HG03460 (cell line): ENCODE data around the gene MRPS11.
"Not testable (repeated sequence)": the region's sequence is repeated elsewhere in the genome, so short reads cannot be mapped to it uniquely, and the experiment has no call there.

Experiments
- ATAC-seq: cut with Tn5 transposase; IDR thresholded peaks from one replicate; pipeline ENCODE4 v1.9.1; 2021; ENCODE audit not compliant: unreplicated experiment

The MRPS11 gene

DNA sequence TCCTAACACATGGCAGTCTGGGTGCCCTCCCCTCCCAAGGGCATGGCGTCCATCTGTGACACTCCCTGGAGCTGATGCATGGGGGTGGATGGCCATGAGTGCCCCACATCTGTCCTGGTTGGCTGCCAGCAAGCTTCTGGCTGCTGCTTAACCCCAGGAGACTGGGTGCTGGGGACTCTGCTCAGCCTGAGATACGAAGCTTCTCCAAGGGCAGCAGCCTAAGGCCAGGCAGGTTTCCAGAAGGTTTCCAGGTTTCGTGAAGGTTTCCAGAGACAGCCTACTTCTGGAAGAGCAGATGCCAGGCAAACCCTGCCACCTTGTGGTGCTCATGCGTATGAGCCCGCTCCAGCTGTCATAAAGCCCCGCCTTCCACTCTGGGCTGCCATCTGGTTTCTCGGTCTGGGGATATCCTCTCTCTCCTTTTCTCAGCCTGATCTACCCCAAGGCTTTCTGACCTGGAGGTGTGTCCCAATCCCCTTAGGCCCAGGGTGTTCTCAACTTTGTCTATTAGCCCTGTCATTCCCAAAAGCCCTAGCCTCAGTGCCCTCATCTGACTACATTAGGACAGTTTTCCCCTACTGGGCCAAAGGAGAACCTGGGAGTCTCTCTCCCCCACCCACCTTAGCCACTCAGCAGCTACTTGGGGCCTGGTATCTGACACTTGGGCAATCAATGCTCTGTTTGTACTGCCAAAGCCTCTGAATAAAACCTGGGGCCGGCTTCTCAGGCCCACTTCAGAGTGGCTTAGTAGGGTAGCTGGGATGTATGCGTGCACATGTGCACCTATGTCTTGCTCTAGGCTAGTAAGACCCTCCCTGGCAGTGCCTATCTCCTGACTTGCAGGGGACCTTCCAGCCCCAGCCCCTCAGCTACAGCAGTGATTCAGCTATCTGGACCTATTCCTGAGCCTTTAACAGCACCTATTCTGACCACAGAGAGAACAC lies 12.4 kb upstream of the MRPS11 start:
- ATAC-seq, result peak; percentile 77

DNA sequence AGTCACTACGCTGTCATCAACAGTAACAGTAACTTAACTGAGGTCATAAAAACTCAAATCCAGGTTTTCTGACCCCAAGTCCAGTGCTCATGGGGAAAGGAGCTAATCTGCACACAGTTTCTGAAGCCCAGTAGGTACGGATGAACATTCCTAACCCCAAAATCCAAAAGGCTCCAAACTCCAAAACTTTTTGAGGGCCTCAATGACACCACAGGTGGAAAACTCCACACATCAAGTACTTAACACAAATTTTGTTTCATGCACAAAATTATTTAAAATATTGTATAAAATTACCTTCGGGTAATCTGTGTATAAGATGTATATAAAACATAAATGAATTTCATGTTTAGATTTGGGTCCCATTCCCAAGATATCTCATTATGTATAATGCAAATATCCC lies 10.8 kb upstream of the MRPS11 start:
- no peak for ATAC-seq

DNA sequence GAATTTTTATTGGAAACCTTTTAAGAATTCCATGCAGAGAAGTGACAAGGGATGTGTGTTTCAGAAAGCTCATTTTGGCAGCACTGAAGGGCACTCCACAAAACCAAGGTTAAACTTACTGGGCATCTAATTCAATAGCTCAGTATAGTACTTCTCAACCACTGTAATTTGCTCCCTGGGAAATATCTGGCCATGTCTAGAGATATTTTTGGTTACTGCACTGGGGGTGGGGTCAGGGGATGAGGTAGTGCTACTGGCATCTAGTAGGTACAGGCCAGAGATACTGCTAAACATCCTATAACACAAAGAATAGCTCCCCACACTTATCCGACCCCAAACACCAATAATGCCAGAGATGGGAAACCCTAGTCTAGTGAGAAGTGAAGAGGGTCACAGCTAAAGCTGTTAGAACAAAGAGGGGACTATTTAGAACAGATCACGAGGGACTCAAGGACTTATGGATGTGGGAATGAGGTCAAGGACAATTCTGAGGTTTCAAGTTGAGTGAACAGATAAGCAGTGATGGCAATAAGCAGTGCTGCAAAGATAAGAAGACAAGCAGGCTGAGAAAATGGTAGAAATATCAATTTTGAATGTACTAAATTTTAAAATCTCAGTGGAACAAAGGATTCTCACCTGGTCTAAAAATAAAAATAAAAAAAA lies 3.5 kb upstream of the MRPS11 start:
- no peak for ATAC-seq

DNA sequence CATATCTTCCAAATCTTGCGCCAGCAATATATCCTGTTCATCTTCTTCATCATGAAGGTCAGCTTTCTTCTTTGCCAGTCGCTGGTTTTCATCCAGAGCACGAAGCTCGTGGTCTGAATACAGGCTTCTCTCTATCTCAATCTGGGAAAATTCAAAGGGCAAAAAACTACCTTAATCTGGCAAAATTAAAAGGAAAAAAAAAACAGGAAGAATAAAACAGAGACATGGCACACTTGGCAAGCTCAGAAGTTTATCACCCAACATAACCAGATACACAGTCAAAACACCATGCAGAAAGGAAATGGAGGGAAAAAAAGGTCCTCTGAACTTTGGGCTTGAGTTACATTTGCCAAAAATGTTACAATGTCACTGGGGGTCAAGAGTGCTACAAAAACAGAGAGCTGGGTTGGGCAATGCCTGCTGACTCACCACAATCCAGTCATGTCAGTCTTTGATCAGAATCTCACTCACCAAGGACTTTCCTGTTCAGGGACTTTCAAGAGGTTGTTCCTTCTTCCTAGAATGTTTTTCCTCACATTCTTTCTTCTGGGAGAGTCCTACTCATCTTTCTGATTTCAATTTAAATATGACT lies 1.8 kb upstream of the MRPS11 start:
- no peak for ATAC-seq

DNA sequence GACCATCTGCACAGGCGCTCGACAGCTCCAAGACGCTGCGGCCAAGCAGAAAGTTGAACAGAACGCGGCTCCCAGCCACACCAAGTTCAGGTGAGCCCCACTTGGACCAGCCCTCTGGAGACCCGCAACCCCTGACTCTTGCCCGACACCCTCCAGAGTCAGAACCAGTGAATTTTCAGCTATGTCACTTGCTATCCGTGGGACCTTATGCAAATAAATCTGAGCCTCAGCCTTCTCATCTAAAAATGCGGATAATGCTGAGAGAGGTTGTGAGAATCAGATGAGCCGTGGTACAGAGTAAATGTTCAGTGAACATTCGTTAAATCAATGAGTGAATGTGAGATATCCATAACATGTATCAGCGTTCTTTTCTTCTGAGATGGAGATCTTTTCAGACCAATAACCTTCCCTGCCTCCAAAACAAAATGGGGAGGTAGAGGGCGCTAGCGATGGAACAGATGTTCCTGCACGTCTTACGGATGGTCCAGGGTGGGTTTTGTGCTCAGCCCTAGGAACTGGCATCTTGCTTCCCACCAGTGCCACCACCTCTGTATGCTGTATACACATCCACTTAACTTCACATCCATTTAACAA lies 524 bp downstream of the MRPS11 start:
- ATAC-seq, result no peak

DNA sequence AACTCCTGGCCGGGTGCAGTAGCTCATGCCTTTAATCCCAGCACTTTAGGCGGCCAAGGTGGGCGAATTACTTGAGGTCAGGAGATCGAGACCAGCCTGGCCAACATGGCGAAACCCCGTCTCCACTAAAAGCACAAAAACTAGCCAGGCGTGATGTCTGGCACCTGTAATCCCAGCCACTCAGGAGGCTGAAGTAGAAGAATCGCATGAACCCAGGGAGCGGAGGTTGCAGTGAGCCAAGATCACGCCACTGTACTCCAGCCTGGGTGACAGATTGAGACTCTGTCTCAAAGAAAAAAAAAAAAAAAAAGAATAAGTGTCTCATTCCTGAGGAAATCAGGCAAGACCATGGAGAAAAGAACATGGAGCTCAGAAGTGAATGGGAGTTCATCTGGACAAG lies 1.2 kb downstream of the MRPS11 start:
- ATAC-seq, result not testable (repeated sequence)

DNA sequence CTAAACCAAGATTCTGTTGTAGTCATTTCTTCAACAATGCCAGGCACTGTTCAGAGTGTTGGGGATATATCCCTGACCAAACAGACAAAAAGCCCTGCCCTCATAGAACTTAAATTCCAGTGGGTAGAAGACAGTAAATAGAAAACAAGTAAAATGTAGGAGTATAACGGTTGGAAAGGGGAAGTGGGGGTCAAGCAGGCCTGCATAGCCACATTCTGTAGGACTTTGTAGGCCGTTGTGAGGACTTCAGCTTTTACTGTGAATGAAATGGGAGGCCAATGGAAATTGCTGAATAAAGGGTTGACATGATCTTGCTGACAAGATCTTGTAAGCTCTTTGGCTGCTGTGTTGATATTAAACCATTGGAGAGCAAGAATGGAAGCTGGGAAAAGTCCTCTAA lies 1.8 kb downstream of the MRPS11 start:
- no peak for ATAC-seq

DNA sequence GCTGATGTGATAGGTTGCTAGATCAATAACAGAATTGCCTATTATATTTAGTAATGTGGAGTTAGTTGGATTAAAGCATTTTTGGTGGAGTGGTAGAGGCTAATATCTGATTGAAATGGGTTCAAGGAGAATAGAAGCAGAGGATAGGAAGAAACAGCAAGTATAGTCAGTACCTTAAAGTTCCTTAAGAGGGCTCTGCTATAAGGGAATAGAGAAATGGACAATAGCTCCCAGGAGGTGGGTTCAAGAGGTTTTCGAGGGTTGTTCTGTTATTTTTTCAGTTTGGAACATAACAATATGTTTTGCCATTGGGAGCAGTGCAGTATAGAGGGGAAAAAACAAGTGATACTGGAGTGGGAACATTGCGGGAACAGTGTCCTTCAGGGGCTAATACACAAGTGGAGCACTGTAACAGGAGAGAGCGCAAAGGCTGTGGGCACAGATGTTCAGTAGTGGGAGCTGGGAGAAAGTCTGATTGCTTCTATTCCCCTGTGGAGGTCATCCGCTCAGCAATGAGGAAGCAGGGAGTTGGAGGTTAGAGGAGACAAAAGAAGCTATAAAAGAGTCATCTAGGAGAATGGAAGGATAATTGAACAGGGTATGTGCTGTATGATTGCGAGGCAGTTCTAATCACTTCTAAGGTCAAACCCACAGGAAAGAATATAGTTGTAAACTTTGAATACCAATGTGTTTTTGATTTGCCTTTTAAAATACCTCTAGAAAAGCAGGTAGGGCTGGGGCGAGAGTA lies 3.3 kb downstream of the MRPS11 start:
- no peak for ATAC-seq

DNA sequence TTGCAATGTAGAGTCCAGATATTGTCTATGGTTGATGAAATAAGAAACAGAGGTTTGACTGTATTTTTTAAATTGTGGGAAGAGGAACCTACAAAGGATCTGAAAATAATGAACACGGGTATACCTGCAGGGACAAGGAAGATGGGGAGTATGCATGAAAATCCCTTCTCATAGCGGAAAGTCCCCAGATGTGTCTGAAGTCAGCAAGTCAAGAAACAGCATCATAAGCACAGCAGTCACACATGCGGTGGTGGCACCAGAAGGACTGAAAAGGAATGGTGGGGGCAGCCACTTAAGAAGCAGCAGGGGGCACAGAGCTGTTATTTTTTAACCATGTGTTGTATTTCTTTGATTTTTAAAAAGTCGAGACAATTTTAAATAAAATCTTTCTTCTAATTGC lies 4.7 kb downstream of the MRPS11 start:
- ATAC-seq, result no peak

DNA sequence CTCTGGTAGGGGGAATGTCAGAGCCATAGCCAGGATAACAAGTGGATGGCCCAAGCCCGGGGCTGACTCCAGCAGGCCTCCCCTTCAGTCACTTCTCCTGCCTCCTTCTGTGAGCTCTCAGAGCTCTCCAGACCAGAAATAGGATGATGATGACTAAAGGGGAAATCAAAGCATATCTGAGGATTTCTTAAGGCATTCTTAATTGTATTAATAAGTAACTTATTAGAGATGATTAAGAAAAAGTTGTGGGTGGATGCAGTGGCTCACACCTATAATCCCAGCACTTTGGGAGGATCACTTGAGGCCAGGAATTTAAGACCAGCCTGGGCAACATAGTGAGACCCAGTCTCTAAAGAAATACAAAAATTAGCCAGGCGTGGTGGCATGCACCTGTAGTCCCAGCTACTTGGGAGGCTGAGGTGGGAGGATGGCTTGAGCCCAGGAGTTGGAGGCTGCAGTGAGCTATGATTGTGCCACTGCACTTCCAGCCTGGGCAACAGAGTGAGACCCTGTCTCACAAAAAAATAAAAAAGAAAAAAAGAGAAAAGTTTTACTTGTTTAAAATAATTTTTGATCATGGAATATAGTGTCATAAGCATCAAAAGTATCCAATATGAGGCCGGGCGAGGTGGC lies 6.3 kb downstream of the MRPS11 start:
- ATAC-seq, result not testable (repeated sequence)

DNA sequence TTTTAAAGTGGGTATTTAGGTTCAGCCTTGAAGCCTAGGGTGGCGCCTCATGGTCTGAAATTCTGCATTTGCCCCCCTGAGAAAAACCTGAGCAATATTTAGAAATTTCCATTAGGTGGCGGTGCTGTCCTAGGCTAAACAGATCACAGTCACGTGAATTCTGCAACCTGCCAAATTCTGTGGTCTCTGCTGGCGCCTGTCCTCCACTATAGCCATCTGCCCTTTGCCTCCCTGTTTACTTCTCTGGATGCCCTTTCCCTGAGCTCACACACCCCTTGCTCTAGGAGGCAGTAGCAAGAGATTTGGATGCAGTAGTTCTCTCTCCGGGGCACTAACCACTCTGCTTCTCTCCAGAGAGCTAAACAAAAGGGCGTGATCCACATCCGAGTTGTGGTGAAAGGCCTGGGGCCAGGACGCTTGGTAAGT lies 9.1 kb downstream of the MRPS11 start:
- ATAC-seq, result no peak

DNA sequence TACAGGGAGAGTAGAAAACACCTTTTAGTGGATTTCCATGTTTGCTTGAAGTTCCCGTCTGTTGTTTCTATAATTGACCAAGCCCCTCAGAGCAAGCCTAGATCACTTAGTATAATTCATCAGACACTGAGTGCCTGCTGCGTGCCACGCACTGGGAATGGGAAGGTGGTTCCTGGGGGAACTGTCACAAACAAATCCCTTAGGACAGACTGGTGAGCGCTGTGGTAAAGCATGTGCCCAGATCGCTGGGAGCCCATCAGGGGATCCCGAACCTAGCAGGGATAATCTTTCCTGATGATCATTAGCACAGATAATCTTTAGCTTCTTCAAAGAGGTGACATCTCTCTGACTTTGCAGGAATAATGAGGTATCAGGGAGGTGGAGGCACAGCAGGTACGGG lies 9.6 kb downstream of the MRPS11 start:
- no peak for ATAC-seq

DNA sequence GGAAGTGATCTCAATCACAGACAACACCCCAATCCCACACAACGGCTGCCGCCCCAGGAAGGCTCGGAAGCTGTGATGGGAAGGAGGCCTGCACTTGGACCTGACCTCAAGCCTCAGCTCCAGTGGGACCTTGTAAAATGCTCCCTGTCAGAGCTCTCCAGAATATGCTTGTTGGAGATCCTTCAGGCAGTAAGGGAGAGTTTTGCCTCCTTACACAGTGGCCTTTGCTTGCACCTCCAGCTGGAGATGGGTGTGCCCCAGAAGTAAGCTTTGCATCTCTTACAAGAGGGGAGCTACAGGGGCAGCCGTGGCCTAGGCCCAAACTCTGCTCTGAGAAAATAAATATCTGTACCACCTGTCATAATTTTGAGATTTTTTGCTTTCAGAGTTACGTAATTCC lies 10.4 kb downstream of the MRPS11 start:
- ATAC-seq, result no peak

DNA sequence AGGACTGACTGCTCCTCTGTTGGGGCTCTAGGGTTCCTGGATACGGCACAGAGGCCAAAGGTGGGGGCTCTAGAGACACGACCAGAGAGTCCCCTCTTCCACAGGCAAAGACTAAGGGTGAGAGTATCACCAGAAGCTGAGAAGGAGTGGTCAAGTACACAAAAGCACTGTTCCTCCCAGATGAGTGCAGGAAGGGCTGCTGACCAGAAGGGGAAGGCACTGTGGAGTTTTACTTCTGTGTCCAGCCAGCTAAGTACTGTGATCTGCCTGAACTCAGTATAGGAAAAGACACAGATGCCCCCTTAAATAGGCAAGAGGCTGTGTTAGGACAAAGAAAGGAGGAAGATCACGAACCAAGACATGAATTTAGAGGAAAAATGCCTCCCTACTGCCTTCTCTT lies 11.7 kb downstream of the MRPS11 start:
- no peak for ATAC-seq

DNA sequence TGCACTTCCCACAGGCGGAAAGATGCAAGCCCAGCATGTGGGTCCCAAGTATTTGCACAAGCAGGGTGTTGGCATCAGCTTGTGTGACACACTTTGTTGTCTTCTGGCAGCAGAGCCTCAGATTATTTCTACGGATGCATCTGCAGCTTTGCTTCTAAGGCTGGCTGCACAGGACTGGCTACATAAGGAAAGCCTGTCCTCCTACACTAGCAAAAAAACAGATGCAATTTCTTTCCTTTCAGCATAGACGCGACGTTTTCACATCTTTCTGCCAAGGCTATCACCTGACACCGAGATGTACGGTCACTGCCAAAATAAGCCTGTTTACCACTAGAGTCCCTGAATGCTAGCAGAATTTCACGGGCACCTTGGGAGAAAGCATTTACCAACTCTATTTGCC lies 13.5 kb downstream of the MRPS11 start:
- ATAC-seq, result no peak

DNA sequence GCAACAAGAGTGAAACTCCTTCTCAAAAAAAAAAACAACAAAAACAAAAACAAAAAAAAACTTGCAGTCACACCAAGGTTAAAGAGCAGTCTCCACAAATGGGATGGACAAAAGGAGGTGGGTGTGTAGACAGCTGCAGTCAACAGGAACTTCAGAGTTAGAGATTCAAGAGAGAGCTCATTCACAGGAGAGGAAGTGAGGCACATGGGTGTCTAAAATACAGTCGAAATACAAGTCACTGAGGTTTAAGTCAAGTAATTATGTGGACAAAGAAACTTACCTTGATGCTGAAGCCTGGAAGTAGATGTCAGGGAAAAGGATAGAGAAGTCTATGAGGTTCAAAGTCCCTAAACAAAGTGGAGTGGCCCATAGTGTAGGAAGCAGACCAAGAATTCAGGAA lies 14.8 kb downstream of the MRPS11 start:
- no peak for ATAC-seq

DNA sequence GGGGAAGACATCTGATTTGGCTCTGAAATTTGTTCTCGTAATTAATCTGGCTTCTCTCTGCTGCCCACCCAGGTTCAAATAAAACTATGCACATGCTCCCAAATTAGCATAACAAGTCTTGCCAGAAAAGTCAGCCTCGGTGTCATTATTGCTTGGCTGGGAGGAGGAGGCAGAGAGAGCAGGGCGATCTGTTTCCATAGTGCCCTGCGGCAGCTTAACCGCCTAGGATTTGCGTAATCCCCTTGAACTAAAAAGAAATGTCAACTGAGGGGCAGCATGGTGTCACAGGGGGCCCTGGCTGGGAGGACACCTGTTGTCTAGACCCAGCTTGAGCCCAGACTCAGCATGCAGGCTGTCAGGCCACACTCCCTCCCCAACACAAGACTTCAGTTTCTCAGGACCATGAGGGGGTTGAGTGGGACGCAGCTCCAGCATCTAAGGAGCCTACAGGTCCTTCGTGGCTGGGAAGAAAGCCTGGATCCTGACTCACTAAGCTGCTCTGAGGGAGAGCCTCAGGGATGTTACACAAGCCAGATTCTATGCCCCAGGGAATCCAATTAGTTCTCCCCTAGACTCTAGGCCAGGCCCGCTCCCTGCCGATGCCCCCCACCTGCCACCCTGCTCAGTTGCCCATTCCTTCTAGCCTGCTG lies 17.3 kb downstream of the MRPS11 start:
- no peak for ATAC-seq

DNA sequence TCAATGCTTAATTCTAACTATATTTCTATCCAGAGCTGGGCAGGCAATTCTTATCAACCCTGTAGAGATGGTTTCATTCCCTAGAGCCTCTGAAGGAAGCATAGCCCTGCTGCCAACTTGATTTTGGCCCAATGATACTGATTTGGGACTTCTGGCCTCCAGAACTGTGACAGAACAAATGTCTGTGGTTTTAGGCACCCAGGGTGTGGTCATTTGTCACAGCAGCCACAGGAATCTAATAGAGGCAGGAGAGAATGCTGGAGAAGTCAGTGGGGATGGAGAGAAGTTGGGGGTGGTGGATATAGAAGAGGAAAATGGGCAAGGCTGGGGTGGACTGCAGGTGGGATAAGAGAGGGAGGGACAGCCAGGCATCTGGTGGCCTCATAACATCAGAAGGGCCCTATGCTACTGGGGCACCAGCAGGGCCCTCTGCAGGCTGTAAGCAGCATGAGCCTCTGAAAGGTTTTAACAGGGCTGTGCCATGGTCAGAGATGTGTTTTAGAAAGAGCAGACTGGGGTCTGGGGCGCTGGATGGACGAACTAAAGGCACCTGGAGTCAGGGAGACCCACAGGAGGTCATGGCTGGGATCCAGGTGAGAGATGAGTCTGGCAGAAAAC lies 19.8 kb downstream of the MRPS11 start:
- ATAC-seq, result no peak

DNA sequence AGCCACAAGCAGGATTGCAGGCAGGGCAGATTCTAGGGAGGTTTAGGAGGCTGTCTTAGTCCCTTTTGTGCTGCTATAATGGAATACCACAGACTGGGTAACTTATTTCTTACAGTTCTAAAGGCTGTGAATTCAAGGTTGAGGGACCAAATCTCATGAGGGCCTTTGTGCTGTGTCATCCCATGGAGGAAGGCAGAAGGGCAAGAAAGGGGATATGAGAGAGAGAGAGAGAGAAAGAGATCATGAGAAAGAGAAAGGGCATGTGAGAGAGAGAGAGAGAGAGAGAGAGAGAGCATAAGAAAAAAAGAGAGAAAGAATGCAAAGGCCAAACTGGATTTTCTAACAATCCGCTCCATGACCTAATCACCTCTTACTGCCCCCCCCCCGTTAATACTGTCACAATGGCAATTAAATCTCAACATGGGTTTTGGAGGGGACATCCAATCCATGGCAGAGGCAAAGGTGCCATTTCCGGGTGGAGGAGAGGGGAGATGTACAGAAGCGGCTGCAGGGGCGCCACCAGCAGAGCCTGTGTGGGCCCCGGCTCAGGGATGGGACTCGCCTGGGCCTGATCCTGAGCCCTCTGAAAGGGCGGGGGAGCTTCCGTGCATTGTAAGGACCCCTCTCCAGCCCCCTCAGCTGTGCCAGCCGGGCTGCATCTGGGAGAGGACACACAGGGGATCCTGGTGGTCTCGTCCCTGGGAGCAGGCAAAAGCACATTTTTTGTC lies 20.5 kb downstream of the MRPS11 start:
- no peak for ATAC-seq
